Ascending aorta (tissue), 2 donors: Measurements from ENCODE around the gene PITHD1. TPM values are rescaled to one million over a fixed set of nuclear protein-coding genes. Genes with fewer than 3 reads are reported as not detected.

Source experiments
- DNase-seq, 2 donors: peaks; one replicate each; pipeline ENCODE4 v3.0.0-alpha.2; 2019; ENCODE audit warnings: low spot score in 2 of 2
- H3K27ac ChIP-seq, 2 donors: fragments of 200-600 bp; sonication (generic); one replicate each; pipeline ENCODE4 v1.5.1; 2016 to 2017; ENCODE audit warnings: mild to moderate bottlenecking in 1 of 2
- H3K27me3 ChIP-seq: fragments of 200-600 bp; sonication (generic); one replicate; pipeline ENCODE4 v1.5.1; 2017
- H3K36me3 ChIP-seq, 2 donors: fragments of 200-600 bp; sonication (generic); one replicate each; pipeline ENCODE4 v1.5.1; 2016
- H3K4me1 ChIP-seq, 2 donors: fragments of 200-600 bp; sonication (generic); one replicate each; pipeline ENCODE4 v1.5.1; 2016 to 2017; ENCODE audit warnings: mild to moderate bottlenecking in 1 of 2
- H3K4me3 ChIP-seq, 2 donors: fragments of 200-600 bp; sonication (generic); one replicate each; pipeline ENCODE4 v1.5.1; 2016 to 2017; ENCODE audit warnings: mild to moderate bottlenecking in 1 of 2
- H3K9me3 ChIP-seq, 2 donors: fragments of 200-600 bp; sonication (generic); one replicate each; pipeline ENCODE4 v1.5.1; 2016
- intact Hi-C: fragments of 100-400 bp; cut with DNase I; formaldehyde crosslinking; loops from one replicate; pipeline ENCODE4 v1.15.1; 2023
- total RNA-seq: library from RNA; depleted of rRNA; stranded (reverse); fragments of >200 nt; gene quantifications from one replicate; pipeline ENCODE4 v1.1.0, GENCODE V29; 2016
- TF ChIP-seq, protein P1 (sequence below), 3 experiments: fragments of 200-600 bp in 2 of 3; fragments of 450-650 bp in 1 of 3; sonication (generic) in 2 of 3; IDR thresholded peaks; one replicate each; pipeline ENCODE4 v1.5.1; 2016 to 2019; ENCODE audit warnings: antibody characterized with exemption in 3 of 3, mild to moderate bottlenecking in 1 of 3, moderate library complexity in 1 of 3

The PITHD1 gene
- total RNA-seq, 1 donor from 2014 or later, result 60.1 TPM

DNA sequence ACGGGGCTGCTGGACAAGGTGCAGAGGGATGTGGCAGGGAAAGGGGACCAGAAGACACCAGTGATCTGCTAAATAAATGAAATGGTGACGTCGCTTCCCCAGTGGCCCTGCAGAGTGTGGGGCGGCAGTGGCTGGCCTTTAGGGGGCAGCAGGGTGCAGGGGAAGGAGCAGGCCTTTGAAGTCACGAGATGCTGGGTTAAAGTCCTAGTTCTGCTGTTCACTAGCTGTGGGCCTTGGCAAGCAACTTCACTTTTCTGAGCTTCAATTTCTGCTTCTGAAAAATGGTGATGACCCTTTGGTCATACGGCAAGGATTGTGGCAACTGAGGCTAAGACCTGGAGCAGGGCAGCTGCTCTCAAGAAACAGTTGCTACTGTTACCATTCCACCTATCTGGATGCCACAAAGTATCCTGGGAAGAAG lies 31.5 kb downstream of the PITHD1 start:
- Histone ChIP-seq H3K27ac (no peak overlapping the region), H3K4me1 (no peaks in the 10 kb centered on the region), H3K27me3 (no peaks in the 10 kb centered on the region), H3K9me3 (no peaks in the 10 kb centered on the region), H3K36me3 (peaks cover 36 to 60% of the 10 kb centered on the region in 2 donors), H3K4me3 (no peak overlapping the region)
- TF ChIP-seq, protein P1, sequence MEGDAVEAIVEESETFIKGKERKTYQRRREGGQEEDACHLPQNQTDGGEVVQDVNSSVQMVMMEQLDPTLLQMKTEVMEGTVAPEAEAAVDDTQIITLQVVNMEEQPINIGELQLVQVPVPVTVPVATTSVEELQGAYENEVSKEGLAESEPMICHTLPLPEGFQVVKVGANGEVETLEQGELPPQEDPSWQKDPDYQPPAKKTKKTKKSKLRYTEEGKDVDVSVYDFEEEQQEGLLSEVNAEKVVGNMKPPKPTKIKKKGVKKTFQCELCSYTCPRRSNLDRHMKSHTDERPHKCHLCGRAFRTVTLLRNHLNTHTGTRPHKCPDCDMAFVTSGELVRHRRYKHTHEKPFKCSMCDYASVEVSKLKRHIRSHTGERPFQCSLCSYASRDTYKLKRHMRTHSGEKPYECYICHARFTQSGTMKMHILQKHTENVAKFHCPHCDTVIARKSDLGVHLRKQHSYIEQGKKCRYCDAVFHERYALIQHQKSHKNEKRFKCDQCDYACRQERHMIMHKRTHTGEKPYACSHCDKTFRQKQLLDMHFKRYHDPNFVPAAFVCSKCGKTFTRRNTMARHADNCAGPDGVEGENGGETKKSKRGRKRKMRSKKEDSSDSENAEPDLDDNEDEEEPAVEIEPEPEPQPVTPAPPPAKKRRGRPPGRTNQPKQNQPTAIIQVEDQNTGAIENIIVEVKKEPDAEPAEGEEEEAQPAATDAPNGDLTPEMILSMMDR (IDR thresholded peaks at IDR 0.05), result peak; percentile 50 to 63 (median 51)
- DNase-seq, result no peak
- intact Hi-C loops, result loop anchor here (10.0 kb wide), 1 partner anchor 105 kb away; the partner anchor contains the start of gene CNR2

GRCh38 chr1:23810818-23811540 lies 32.8 kb downstream of the PITHD1 start:
- TF ChIP-seq, protein P1 (IDR thresholded peaks at IDR 0.05), result peak; percentile 40 to 50 (median 42)
- Histone ChIP-seq H3K27ac (no peak overlapping the region), H3K9me3 (no peaks in the 10 kb centered on the region), H3K36me3 (peaks cover 48 to 72% of the 10 kb centered on the region in 2 donors), H3K4me3 (no peak overlapping the region), H3K27me3 (no peaks in the 10 kb centered on the region), H3K4me1 (no peaks in the 10 kb centered on the region)
- intact Hi-C loops, result loop anchor here (10.0 kb wide), 1 partner anchor 104 kb away; the partner anchor contains the start of gene CNR2
- DNase-seq, result no peak

DNA sequence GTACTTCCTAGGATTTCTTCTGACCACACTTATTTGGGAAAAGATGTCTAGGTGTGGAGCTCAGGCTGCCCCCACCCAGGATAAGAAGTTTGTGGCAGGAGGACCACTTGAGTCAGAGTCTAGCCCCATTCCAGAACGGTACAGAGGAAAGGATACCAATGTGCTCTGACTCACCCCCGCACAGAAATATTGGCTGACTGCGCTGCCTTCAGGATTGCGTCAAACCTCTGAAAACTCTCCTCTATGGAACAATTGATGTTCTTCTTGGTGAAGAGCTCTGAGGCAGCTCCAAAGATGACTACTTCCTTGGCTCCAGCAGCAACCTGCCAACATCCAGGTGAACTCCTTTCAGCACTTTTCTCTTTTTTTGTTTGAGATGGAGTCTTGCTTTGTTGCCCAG lies 35.8 kb downstream of the PITHD1 start:
- Histone ChIP-seq H3K4me3 (no peak overlapping the region), H3K27me3 (no peaks in the 10 kb centered on the region), H3K27ac (no peak overlapping the region), H3K36me3 (peaks cover 57 to 77% of the 10 kb centered on the region in 2 donors), H3K4me1 (no peaks in the 10 kb centered on the region), H3K9me3 (no peaks in the 10 kb centered on the region)
- TF ChIP-seq, protein P1 (IDR thresholded peaks at IDR 0.05), result no peak
- DNase-seq, result no peak
- intact Hi-C loops, result loop anchor here (10.0 kb wide), 1 partner anchor 101 kb away; the partner anchor contains the start of gene CNR2

DNA sequence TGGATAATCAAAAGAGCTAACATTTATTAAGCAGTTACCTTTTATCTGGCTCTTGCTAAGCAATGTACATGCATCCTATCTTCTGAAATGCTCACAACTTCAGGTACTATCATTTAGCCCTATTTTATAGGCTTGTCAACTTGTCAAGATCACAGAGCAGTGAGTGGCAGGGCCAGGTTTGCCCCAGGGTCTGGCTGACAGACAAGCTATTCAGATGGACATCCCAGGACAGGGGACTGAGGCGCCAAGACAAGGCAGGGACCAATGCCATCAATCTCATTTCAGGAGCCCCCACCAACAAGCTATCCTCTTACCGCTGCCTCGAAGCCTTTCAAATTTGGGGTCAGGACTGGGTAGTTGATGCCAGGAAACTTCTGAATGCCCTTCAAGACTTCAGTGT lies 38.1 kb downstream of the PITHD1 start:
- Histone ChIP-seq H3K27me3 (no peaks in the 10 kb centered on the region), H3K27ac (no peak overlapping the region), H3K4me3 (no peak overlapping the region), H3K36me3 (peaks cover 63 to 78% of the 10 kb centered on the region in 2 donors), H3K9me3 (no peaks in the 10 kb centered on the region), H3K4me1 (no peaks in the 10 kb centered on the region)
- intact Hi-C loops, result loop anchor here (10.0 kb wide), 1 partner anchor 98 kb away; the partner anchor contains the start of gene CNR2
- no peak for DNase-seq
- TF ChIP-seq, protein P1 (IDR thresholded peaks at IDR 0.05), result no peak

- no peak overlapping the region for H3K27ac ChIP-seq
- no peak overlapping the region for H3K4me3 ChIP-seq
- H3K36me3 ChIP-seq, result peaks cover 63 to 72% of the 10 kb centered on the region in 2 donors
- H3K9me3 ChIP-seq, result no peaks in the 10 kb centered on the region
- intact Hi-C loops, result loop anchor here (10.0 kb wide), 1 partner anchor 98 kb away; the partner anchor contains the start of gene CNR2
- no peaks in the 10 kb centered on the region for H3K4me1 ChIP-seq
- H3K27me3 ChIP-seq, result no peaks in the 10 kb centered on the region
- TF ChIP-seq, protein P1 (IDR thresholded peaks at IDR 0.05), result no peak
- DNase-seq, result no peak
Measured at GRCh38 chr1:23816906-23817305, 38.7 kb downstream of the PITHD1 start.
